ENCODE measurements around the gene BLOC1S5. TPM values are rescaled to one million over a fixed set of nuclear protein-coding genes. Genes with fewer than 3 reads are reported as not detected.

BLOC1S5 gene
- total and polyA plus RNA-seq, 2 of the 13 experiments (the other 11 are each of a cell fraction or from before 2014, with no cell fraction given): 10.5 to 41.5 TPM

- no peak for TF ChIP-seq IKZF1 (IDR thresholded peaks at IDR 0.05)
- no peak for TF ChIP-seq ZNF333 (CRISPR knock-in tag; IDR thresholded peaks at IDR 0.05; ENCODE audit: borderline replicate concordance)
- no peak for TF ChIP-seq ATF4 (CRISPR knock-in tag; IDR thresholded peaks at IDR 0.05)
- no peak for TF ChIP-seq HNRNPL (IDR thresholded peaks at IDR 0.05; ENCODE audit: low read depth, low read length)
- TF ChIP-seq ZNF512 (CRISPR knock-in tag; IDR thresholded peaks at IDR 0.05): no peak
Observed at GRCh38 chr6:8082572-8082953, 18.4 kb upstream of the BLOC1S5 start (continued).

- Histone ChIP-seq H3K36me3 (replicated peaks in 1 of 2; ENCODE audit: control insufficient read depth in 1 of 2, insufficient read depth in 2 of 2, low read length in 2 of 2) (peaks cover 2 to 11% of the 10 kb centered on the region in 2 experiments; a peak in 3 of 5 replicates), H2AFZ (ENCODE audit: low read length) (no peak overlapping the region), H3K9ac (ENCODE audit: insufficient read depth, low read depth, low read length) (no peak overlapping the region), H4K20me1 (ENCODE audit: insufficient read depth, low read length) (no peaks in the 10 kb centered on the region), H3K4me2 (ENCODE audit: low read depth, low read length) (peak overlapping the region; percentile 25; the same call in 1 of the 2 replicates), H3K27ac (ENCODE audit: extremely low read length, insufficient read depth, low read length) (peak overlapping the region; percentile 30), H3K9me3 (ENCODE audit: low read length) (no peaks in the 10 kb centered on the region), H3K79me2 (ENCODE audit: insufficient read depth, low read length) (peaks cover 34% of the 10 kb centered on the region), H3K4me1 (ENCODE audit: insufficient read depth, low read length) (peaks cover 74% of the 10 kb centered on the region), H3K27me3 (ENCODE audit: control insufficient read depth in 1 of 2, insufficient read depth in 2 of 2, low read length in 2 of 2) (no peaks in the 10 kb centered on the region), H3K4me3 (replicated peaks in 1 of 3; ENCODE audit: insufficient read depth in 1 of 3, low read depth in 2 of 3, low read length in 3 of 3) (no peak overlapping the region)
- intact Hi-C loops (cut with micrococcal nuclease; ENCODE audit: unreplicated experiment) (no loop called here), in situ Hi-C loops (cut with HindIII; ENCODE audit: extremely low pct_ligation_motif_present, low pct_unique_long_range_greater_than_20kb) (no loop called here)
- BruUV-seq (replicated peaks): no TSS peak
- POLR2A ChIA-PET: interaction anchor here (1.6 to 2.4 kb wide), 2 partner anchors 16 to 21 kb away, joined by 13 to 21 read pairs; partner anchors contain the start of genes BLOC1S5 and EEF1E1
- 64% methylated on average over 4 of the region's 4 CpGs for WGBS (ENCODE audit: low lambda C conversion rate)
- peak; percentile 11; the same call in 1 of the 3 replicates for ATAC-seq
- DNase-seq (ENCODE audit: low spot score): peak; percentile 73
- no peak for FAIRE-seq
- CTCF ChIA-PET (ENCODE audit: low intra/inter-chr PET ratio, low total read pairs): no interaction called here
- TF ChIP-seq ZMYM4 (CRISPR knock-in tag; IDR thresholded peaks at IDR 0.05): no peak
- TF ChIP-seq ZBTB33 (CRISPR knock-in tag; IDR thresholded peaks at IDR 0.05): no peak
- no peak for TF ChIP-seq CAMTA2 (CRISPR knock-in tag; IDR thresholded peaks at IDR 0.05; ENCODE audit: borderline replicate concordance)
- TF ChIP-seq ARID3A (IDR thresholded peaks at IDR 0.05; ENCODE audit: low read depth, low read length): peak; percentile 63; the same call in 1 of the 2 replicates
- TF ChIP-seq KMT2B (CRISPR knock-in tag; IDR thresholded peaks at IDR 0.05): no peak
- TF ChIP-seq SSRP1 (CRISPR knock-in tag; IDR thresholded peaks at IDR 0.05): no peak
- no peak for TF ChIP-seq GTF3A (CRISPR knock-in tag; conservative IDR thresholded peaks at IDR 0.05)
- no peak for TF ChIP-seq ESRRA (CRISPR knock-in tag; IDR thresholded peaks at IDR 0.05; ENCODE audit: low read depth)
- TF ChIP-seq NR2F6 (IDR thresholded peaks at IDR 0.05): 0 out of 2 replicates have a peak, but pooled peaks have one; percentile 11
- 0 out of 2 replicates have a peak, but pooled peaks have one; percentile 8 for TF ChIP-seq NR2F6 (CRISPR knock-in tag; IDR thresholded peaks at IDR 0.05)
- TF ChIP-seq ZC3H13 (CRISPR knock-in tag; IDR thresholded peaks at IDR 0.05): no peak
- TF ChIP-seq RXRB (CRISPR knock-in tag; IDR thresholded peaks at IDR 0.05; ENCODE audit: borderline replicate concordance): 0 out of 2 replicates have a peak, but pooled peaks have one; percentile 9
Observed at GRCh38 chr6:8080362-8081151, 16.4 kb upstream of the BLOC1S5 start.
